ENCODE results near the gene OR10A3.

GRCh38 chr11:7983832-7984590 lies 42.5 kb upstream of the OR10A3 start:
- TF ChIP-seq CTCF (IDR thresholded peaks at IDR 0.05), result no peak
- TF ChIP-seq POLR2A (IDR thresholded peaks at IDR 0.05), result no peak

Measured in Peyer's patch (tissue), 4 donors.